NCI-H1048 (cell line): Measurements from ENCODE around the gene RCVRN.
"Not testable (repeated sequence)": the region's sequence is repeated elsewhere in the genome, so short reads cannot be mapped to it uniquely, and the experiment has no call there.

Source experiments
- DNase-seq: peaks from one replicate; lab custom pipeline; 2025; lab: John Stamatoyannopoulos, UW

The RCVRN gene

DNA sequence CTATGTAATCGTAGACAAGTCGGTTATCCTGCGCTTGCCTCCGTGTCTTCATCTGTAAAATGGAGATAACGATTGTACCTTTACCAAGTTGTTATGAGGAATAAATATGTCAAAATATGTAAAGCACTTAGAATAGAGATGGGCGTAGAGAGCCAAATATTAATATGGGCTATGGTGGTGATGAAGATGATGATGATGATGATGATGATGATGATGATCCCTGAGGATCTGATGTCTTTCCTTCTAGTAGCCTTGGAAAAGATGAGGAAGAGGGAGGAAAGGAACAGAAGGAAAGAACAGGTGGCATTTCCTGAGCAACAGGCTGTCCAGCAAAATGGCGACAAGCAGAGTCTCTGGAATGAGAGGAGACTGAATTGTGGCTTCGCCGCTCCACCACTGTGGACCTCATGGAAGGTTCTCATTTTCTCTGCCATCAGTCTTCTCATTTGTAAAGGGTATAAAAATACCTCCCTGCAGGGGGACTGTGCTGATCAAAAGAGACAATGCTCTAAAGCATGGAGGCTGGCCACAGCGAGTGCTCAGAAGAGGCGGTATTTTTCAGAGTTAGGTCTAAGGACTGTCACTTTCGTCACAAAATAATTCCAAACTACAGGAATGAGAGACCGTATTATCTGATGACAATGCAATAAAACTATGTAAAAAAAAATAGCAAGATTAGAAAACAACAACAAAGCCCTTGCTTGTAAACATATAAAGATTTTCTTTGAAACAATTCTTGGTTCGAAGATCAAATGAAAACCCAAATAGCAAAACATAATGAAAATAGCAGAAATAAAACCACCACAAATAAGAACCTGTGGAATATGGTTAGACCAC is 17.2 kb upstream of the RCVRN start:
- no peak for DNase-seq

DNA sequence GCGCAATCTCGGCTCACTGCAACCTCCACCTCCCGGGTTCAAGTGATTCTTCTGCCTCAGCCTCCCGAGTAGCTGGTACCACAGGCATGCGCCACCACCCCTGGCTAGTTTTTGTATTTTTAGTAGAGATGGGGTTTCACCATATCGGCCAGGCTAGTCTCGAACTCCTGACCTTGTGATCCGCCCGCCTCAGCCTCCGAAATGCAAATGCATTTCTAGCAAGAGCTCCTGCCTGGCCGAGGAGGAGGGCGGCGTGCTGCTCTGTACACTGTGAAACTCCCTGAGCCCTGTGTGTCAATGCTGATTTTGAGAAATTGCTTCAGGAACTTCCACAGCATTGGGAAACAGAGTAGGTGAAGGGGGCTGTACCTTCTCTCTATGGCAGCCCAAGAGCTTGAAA is 16.1 kb upstream of the RCVRN start:
- not testable (repeated sequence) for DNase-seq

DNA sequence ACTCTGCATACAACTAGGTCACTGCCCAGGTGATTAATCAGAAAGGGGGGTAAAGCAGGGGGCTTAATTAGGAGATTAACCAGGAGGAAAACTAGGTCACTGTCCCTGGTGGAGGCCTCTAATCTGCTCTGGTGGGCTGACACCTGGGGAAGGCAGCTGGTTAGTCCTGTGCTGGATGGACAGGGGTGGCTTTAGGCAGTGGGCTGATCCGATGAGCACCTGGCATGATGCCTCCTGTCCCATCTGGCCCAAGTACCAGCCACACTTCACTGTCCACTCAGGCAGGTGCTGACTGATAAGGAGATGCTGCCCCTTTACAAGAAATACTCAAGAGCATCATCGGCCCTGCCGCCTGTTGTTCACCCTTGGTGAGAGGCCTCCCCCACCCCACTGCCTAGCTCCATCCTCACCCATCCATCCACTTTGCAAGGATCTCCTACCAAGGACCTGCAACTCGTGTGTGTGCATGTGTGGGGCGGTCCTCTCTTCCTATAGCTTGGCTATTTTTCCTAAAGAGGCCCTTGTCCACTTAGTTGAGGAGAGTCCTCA is 13.8 kb upstream of the RCVRN start:
- DNase-seq, result no peak

DNA sequence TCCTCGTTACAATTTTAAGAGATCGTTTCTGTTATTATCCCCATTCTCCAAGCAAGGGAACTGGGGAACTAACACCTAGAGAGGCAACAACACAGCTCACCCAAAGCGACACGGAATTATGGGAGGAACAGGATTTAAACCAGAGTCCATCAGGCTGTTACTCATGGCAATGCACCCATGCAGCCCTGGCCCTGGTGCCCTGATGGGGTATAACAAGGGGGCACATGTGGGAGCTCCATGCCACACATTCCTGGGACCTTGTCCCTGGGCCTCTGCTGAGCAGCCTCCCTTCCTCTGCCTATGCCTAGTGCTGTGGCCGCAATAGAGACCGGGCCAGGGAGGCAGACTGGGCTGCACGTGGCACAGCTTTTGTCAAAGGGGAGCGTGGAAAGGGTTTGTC is 13.3 kb upstream of the RCVRN start:
- no peak for DNase-seq

GRCh38 chr17:9917801-9918200 is 12.7 kb upstream of the RCVRN start:
- DNase-seq, result no peak

DNA sequence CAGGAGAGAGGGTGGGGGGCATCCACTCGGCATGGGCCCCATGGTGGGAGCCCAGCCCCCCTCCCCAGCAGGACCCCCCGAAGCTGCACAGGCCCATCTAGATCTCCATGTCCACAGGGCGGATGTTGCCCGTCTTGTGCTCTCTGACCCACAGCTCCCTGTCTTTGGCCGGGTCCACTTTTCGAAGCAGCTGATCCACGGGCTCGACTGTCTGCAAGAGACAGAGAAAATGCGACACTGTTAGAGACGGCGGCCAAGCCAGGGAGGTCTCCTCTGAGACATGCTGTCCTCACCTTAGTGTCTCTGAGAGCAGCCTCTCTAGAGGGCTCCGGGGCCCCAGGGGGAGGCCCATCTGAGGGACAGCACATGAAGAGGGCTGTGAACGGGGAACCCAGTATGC is 12.1 kb upstream of the RCVRN start:
- no peak for DNase-seq

- no peak for DNase-seq
Measured at GRCh38 chr17:9916108-9916507, 11.0 kb upstream of the RCVRN start.

- no peak for DNase-seq
Measured at GRCh38 chr17:9913476-9913875, 8.4 kb upstream of the RCVRN start.

DNA sequence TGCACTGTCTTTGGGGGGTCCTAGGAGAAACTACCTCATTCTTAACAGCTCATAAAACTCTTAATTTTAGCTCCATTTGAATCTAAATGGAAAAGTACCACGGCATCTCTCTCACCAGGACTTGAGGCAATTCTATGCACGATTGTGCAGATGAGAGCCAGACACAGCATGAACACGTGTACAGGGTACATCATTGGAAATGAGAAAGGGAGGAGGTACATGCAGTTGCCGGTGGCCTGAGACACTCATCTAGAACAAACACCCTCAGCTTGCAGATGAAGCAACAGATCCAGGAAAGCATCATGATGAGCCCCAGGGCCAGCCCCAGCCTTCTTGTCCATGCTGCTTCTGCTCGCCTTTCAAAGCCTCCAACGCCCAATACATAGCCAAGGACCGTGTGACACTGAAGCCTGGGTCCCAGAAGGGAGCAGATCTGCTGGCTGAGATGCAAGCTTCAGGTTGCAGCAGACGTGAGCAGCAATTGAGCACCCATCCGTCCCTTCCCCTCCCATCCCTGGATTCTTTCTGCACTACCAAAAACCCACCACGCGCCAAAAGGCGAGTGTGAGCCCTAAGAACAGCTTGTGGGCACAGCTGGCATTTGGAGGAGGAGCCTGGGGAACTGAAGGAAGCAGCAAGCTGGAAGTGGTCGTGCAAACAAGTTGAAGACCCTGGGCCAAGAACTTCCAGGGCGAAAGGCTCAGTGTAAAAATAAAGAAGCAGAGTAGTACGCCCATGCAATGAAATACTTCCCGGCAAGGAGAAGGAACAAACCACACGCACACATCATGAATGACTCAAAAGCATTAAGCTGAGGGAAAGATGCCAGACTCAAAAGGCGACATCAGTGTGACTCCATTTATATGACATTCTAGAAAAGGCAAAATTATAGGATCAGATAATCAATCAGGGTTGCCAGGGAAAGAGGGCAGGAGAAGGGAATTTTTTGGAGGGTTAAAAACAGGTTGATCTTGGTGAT is 7.3 kb upstream of the RCVRN start:
- no peak for DNase-seq

DNA sequence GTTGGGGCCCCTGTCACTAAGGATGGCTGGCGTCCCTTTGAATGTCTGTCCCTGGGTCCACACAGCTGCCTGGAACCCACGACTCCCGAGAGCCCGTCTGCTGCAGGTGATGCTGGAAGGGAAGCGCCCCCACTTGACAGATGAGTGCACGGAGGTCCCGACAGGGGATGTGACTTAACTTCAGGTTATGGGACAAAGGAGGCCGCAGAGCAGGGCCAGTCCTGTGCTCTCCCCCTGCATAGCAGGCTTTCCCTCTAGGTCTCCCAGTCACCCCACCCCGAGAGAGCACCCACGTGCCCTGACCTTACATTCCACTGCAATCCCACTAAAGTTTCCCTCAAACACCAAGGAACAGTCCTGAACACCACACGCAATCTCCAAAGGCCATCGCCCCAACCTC is 6.0 kb upstream of the RCVRN start:
- DNase-seq, result no peak

- DNase-seq, result no peak
Measured at GRCh38 chr17:9908649-9909042, 3.6 kb upstream of the RCVRN start.

- no peak for DNase-seq
Measured at GRCh38 chr17:9907883-9908648, 3.0 kb upstream of the RCVRN start.

DNA sequence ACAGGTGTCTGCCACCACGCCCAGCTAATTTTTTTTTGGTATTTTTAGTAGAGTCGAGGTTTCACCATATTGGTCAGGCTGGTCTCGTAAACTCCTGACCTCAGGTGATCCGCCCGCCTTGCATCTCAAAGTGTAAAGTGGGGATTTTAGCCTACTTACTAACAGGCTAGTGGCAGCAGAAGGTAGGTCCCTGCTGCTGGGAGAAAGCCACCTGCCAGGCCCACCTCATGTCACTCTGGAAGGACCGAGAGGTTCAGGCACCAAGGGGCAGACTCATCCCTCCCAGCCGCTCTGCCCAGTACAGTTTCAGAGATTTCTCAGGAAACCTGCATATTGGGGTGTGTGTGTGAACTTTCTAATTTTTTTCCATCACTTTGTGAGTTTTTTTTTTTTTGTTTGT is 2.1 kb upstream of the RCVRN start:
- no peak for DNase-seq

GRCh38 chr17:9906616-9907015 is 1.5 kb upstream of the RCVRN start:
- no peak for DNase-seq

DNA sequence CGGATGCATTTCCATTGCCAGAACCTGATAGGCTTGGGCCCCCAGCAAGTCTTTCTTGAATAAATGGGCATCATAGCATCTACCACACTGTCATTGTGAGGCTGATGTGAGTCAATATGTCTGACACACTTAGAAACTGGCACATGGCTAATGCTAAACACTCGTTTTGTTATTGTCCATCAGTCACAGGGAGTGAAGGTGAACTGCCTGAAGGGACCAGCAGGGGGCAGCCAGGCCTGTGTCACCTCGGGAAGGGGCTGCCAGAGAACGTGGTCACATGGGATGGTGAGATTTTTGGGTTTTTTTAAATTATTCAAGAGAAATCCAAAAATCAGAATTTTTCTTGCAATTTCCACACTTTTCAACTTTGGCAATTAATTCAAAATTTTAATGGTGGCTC is 831 bp upstream of the RCVRN start:
- no peak for DNase-seq

DNA sequence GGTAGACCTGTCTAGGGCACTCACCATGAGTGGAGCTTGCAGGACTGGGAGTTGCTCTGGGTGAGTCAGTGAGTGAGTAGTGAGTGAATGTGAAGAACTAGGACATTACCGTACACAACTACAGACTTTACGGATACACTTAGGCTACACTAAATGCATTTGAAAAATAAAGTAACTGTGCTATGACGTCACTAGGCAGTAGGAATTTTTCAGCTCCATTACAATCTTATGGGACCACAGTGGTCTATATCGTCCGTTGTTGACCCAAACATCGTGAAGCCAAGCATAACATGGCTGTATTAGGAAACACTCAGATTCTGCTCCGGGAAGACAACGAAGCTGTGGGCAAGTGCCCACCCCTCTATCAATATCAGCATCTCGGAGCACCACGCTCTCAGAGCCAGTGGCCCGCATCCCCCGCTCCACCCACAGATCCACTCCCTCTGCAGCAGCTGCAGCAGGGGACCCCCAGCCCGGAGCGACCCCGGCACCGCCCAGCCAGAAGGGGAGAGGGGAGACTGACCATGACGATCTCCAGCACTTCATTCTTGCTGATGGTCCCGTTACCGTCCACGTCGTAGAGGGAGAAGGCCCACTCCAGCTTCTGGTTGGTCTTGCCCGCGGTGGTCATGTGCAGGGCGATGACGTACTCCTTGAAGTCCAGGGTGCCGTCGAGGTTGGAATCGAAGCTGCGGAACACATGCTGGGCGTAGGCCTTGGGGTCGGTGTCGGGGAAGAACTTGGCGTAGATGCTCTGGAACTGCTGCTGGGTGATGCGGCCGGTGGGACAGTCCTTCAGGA is 594 bp downstream of the RCVRN start:
- DNase-seq, result no peak

- DNase-seq, result no peak
Measured at GRCh38 chr17:9902120-9902519, 3.0 kb downstream of the RCVRN start.

GRCh38 chr17:9900784-9901183 is 4.3 kb downstream of the RCVRN start:
- no peak for DNase-seq

- DNase-seq, result no peak
Measured at GRCh38 chr17:9900044-9900594, 5.0 kb downstream of the RCVRN start.

GRCh38 chr17:9899280-9900043 is 5.6 kb downstream of the RCVRN start:
- no peak for DNase-seq
